ENCODE measurements around the gene SRCAP.

DNA sequence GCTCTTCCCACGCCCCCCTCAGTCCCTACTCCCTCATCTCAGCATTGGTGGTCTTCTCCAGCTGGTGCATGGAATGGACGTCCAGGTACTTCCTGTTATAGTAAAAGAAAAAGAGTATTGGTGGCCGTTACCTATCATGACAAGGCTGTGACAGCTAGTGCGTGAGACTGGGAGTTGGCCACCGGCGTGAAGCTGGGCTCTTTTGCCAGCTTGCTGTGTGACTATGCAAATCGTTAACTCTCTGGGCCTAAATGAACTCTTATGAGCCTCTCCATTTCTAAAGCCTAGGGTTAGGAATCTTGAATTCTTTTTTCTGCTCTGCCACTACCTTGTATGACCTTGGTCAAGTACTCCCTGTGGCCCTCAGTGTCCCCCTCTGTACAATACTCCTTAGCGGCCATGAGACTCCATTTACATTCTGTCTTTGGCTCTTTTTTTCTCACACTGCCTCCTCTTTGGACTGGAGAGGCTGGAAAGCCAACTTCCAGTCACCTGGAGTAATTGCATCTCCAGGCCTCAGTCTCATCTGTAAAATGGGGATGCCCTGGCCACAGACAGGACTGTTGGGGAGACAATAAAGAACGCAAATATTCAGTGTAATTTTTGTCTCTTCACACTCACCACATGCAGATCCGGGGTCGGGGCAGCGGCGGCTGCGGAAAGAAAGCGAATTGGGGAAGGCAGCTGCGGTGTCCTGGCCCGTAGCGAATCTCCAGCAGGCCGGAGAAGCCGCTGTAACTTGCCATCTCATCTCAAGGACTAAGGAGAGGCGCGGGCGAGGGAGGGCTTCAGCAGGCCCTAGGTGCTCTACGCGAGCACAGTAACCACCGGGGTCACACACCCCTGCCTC, 61.8 kb downstream of the SRCAP start:
- TF ChIP-seq, protein P1, sequence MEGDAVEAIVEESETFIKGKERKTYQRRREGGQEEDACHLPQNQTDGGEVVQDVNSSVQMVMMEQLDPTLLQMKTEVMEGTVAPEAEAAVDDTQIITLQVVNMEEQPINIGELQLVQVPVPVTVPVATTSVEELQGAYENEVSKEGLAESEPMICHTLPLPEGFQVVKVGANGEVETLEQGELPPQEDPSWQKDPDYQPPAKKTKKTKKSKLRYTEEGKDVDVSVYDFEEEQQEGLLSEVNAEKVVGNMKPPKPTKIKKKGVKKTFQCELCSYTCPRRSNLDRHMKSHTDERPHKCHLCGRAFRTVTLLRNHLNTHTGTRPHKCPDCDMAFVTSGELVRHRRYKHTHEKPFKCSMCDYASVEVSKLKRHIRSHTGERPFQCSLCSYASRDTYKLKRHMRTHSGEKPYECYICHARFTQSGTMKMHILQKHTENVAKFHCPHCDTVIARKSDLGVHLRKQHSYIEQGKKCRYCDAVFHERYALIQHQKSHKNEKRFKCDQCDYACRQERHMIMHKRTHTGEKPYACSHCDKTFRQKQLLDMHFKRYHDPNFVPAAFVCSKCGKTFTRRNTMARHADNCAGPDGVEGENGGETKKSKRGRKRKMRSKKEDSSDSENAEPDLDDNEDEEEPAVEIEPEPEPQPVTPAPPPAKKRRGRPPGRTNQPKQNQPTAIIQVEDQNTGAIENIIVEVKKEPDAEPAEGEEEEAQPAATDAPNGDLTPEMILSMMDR (IDR thresholded peaks at IDR 0.05), result no peak
- TF ChIP-seq POLR2A (IDR thresholded peaks at IDR 0.05), result no peak
